Hematopoietic multipotent progenitor cell treated with erythropoietin and hydrocortisone succinate and interleukin-3 and kit ligand, for 15 days (in vitro differentiated cells): ENCODE measurements around the gene NFATC1.
A peak's percentile ranks its signal among the peaks of the same experiment; 100 is the strongest.

ENCODE experiments used
- DNase-seq: peaks from one replicate; pipeline ENCODE4 v3.0.0-alpha.2; 2015; ENCODE audit warnings: low spot score

Gene NFATC1

GRCh38 chr18:79405019-79405780 is 9.5 kb downstream of the NFATC1 start:
- no peak for DNase-seq

- DNase-seq: peak; percentile 43
These were observed 10.2 kb downstream of the NFATC1 start for GRCh38 chr18:79405781-79406575.

DNA sequence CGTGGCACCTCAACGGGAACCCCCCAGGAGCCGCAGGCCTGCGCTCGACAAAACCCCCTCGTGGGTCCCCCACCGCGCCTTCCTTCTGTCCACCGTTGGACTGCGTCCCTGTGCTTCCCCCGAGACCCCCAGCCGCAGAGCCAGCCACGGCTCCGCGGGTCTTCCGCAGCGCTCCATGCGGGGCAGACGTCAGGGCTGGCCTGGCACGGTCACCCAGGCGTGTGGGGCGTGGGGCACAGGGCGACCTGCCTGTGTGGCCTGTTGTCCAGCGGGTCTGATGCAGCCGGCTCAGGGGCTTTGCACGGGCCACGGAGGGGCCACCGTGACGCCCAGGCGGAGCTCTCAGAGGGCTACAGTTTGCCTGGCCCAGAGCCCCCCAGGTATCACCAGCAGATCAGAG is 11.0 kb downstream of the NFATC1 start:
- no peak for DNase-seq

- DNase-seq: no peak
These were observed 13.6 kb downstream of the NFATC1 start for GRCh38 chr18:79409313-79409712.

DNA sequence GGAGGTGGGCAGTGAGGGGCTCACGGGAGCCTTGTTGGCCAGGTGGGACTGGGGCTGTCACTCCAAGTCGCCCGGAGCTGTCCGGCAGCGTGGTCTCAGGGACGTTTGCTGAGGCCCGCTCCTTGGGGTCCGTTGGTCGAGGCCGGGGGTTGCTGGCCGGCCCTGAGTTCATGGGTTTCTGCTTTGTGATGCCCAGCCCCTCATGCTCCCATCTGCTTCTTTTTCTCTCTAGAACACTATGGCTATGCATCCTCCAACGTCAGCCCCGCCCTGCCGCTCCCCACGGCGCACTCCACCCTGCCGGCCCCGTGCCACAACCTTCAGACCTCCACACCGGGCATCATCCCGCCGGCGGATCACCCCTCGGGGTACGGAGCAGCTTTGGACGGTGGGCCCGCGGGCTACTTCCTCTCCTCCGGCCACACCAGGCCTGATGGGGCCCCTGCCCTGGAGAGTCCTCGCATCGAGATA is 14.5 kb downstream of the NFATC1 start:
- DNase-seq: no peak

GRCh38 chr18:79410731-79411613 is 15.2 kb downstream of the NFATC1 start:
- DNase-seq: no peak

- no peak for DNase-seq
These were observed 16.1 kb downstream of the NFATC1 start for GRCh38 chr18:79411614-79412526.

DNA sequence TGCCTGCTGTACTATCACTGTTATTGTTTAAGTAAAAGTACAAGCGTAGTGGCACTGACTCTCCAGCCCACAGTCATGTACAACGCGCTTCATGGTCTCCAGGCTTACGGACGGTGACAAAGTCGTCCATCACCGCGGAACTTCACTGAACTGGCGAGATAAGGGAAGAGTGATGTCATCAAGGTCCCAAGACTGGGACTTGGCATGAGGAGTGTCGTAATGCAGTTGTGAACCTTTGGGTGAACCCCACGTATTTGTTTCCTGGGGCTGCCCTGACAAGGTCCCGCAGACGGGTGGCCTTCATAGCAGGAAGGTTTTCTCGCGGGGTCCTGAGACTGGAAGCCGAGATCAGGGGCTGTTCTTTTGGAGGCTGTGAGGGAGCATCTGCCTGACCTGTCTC is 17.3 kb downstream of the NFATC1 start:
- DNase-seq: no peak

- DNase-seq: no peak
These were observed 17.7 kb downstream of the NFATC1 start for GRCh38 chr18:79413426-79413825.

DNA sequence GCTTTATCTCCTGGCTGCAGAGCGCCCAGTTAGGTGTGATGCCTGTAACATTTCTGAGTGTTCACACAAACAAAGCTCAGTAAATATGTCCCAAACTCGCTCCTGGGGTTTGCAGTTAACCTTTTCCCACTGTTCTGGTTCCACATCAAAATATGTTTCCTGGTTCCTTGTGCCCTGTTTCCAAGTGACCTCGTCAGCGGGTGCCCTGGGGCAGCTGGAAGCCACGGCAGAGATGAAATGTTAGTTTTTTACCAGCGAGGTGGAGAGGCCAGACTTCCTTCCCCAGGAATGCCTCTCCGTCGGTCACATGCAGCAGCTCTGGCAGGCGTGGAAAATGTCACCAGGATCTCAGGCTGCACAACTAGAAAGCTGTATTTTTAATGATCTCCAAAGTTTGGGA is 18.2 kb downstream of the NFATC1 start:
- DNase-seq: no peak

- DNase-seq: no peak
These were observed 20.4 kb downstream of the NFATC1 start for GRCh38 chr18:79416022-79416676.

- no peak for DNase-seq
These were observed 20.9 kb downstream of the NFATC1 start for GRCh38 chr18:79416677-79417052.

DNA sequence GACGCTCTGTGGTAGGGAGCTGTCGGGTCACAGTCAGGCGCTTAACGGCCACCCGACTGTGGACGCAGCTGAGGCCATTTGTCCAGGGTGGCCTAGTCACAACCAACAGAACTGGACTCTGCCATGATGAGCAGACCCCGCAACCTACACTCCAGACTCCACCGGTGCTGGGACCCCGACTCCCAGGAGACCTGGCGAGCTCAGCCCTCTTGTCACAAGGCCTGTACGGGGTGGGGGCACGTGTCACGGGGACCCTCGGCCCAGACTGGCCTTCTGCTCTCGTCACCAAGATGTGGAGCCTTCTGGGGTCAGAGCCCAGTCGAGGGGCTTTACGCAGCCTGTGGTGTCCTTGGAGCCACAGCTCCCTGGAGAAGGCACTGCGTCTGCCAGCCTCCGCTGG is 22.5 kb downstream of the NFATC1 start:
- no peak for DNase-seq

GRCh38 chr18:79418642-79419041 is 22.9 kb downstream of the NFATC1 start:
- no peak for DNase-seq

DNA sequence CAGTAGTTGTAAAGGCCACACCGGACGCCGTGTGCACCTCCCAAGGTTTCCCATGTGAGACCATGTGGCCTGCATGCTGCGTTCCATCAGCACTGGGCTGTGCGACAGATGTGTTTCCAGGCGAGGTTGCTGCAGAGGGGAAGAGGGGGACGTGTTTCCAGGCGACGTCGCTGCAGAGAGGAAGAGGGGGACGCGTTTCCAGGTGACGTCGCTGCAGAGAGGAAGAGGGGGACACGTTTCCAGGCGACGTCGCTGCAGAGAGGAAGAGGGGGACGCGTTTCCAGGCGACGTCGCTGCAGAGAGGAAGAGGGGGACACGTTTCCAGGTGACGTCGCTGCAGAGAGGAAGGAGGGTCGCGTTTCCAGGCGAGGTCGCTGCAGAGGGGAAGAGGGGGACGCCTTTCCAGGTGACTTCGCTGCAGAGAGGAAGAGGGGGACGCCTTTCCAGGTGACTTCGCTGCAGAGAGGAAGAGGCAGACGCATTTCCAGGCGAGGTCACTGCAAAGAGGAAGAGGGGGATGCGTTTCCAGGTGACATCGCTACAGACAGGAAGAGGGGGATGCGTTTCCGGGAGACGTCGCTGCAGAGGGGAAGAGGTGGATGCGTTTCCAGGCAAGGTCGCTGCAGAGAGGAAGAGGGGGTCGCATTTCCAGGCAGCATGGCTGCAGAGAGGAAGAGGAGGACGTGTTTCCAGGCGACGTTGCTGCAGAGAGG is 24.5 kb downstream of the NFATC1 start:
- DNase-seq: no peak

- no peak for DNase-seq
These were observed 25.6 kb downstream of the NFATC1 start for GRCh38 chr18:79421275-79421857.

GRCh38 chr18:79422022-79422782 is 26.5 kb downstream of the NFATC1 start:
- no peak for DNase-seq

GRCh38 chr18:79422783-79423165 is 27.0 kb downstream of the NFATC1 start:
- DNase-seq: no peak
